GM19438 (cell line): ENCODE data around the gene NXN.
A peak's percentile ranks its signal among the peaks of the same experiment; 100 is the strongest.

ENCODE experiments used
- ATAC-seq: cut with Tn5 transposase; IDR thresholded peaks from one replicate; pipeline ENCODE4 v1.9.1; 2021; ENCODE audit warnings: low read depth; ENCODE audit not compliant: unreplicated experiment

Gene NXN

DNA sequence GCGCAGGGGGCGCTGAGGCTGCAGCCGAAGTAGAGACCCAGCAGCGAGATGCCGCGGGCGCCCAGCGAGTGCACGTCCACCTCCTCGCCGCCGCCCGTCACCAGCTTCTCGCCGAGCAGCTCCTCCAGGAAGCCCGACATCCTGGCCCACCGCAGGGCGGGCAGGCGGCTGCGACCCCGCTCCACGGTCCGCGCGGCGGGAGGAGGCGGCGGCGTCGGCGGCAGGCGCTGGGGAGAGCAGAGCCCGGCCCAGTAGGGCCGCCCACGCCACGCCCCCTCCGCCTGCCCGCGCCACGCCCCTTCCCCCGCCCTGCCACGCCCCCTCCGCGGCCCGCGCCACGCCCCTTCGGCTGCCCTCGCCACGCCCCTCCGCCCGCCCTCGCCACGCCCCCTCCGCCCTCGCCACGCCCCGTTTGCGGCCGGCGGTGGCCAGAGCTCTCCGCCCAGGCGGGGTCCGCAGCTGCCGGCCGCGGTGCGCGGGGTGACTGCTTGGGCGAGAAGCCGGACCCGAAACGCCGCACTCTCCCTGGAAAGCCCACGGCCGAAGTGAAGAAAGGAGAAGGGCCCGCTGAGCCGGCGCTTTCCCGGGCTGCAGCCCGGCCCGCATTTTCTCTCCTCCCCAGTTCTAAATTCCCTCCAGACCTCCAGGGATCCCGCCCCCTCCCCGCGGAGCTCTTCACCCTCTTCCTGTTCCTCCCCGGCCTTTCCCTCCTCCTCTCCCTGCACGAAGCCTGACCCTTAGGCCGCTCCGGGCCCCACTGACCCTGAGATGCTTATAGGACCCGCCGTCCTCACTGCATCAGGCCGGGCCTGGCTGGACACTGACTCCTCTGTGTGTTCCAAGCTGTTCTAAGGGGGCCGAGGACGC is at the start of gene NXN:
TSS of gene NXN (minus strand) at position 238 of the 867 bp plus-strand sequence.
- ATAC-seq, result peak; percentile 64

DNA sequence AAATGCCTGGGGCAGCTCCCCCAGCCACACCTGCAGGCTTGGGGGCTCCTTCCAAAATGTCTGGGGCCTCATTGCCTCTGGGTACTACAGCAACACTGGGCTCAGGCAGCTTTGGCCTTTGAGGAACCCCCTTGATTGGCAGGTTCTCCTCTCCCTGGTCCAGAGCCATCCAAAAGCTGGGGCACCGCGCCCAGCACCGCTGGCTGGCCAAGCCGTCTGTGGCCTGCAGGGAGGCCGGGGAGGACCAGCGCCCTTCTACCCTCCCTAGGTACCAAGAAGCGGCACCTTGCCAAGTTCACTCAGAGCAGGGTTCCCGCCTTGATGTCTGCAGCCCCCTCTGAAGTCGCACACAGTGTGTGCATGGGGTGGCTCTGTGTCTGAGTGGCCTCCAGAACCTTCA is 47.5 kb upstream of the NXN start:
- ATAC-seq, result no peak

DNA sequence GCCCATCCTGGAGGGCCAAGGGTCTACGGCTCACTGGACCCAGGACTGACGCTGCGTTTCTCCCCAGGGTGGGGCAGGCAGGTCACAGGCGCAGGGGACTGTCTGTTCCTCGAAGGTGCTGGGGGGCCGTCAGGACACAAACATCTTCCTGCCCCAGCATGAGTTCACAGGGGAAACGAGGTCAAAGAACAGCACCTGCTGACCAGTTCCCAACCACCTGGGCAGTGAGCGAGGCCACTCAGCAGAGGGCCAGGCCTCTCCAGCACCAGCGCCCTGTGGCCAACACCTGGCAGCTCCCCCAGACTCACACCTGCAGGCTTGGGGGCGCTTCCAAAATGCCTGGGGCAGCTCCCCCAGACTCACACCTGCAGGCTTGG is 47.0 kb upstream of the NXN start:
- no peak for ATAC-seq

DNA sequence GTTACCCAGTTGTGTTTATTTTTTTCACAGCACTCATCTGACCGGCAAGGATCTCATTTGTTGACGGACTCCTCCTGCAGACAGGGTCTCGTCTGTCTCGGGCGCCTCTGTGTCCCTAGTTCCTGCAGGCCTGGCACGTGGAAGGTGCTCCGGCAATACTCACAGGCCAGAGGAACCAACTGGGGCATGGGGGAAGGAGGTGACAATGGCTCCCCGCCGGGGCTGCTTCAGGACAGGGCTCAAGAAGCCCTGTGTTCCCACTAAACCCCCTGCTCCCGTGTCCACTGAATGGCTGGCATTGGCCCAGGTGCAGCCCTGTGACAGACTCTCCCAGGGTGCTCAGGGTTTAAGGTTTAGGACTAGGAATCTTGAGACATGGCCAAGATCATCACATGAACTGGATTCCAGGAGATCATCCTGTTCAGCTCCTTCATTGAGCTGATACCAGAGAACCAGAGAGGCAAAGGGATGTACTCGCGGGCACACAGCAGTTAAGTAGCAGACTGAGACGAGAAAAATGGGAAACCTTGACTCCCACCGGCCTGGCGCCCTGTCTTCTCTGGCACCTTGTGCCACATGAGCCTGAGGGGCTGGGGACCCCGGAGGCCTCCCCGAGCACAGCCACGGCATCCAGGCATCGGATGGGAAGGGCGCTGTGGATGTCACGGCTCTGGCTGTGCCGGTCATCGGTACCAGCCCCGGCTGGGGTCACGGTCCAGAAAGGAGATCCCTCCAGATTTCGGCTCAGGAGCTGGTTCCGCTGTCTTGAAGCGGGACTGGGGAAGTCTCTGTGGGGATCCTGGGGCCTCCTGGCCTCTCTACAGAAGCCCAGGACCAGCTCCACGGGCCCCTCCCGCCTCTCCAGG is 46.4 kb upstream of the NXN start:
- ATAC-seq, result no peak

DNA sequence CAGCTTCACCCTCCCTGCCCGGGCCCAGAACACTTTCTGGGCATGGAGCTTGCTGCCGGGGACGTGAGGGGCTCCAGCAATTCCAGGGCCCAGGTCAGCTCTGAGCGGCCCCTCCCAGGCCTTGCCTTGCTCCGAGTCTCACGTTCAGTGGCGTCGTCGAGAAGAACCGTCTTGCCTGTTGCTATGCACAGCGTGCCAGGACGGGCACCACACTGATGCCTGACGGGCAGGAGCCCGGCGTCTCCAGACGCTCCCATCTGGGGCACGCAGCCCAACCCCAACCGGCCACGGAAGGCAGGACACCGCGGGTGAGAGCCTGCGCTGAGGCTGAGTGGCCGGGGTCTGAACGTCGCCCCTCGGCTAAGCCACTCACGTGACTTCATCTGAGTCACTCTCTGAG is 44.5 kb upstream of the NXN start:
- ATAC-seq, result no peak

DNA sequence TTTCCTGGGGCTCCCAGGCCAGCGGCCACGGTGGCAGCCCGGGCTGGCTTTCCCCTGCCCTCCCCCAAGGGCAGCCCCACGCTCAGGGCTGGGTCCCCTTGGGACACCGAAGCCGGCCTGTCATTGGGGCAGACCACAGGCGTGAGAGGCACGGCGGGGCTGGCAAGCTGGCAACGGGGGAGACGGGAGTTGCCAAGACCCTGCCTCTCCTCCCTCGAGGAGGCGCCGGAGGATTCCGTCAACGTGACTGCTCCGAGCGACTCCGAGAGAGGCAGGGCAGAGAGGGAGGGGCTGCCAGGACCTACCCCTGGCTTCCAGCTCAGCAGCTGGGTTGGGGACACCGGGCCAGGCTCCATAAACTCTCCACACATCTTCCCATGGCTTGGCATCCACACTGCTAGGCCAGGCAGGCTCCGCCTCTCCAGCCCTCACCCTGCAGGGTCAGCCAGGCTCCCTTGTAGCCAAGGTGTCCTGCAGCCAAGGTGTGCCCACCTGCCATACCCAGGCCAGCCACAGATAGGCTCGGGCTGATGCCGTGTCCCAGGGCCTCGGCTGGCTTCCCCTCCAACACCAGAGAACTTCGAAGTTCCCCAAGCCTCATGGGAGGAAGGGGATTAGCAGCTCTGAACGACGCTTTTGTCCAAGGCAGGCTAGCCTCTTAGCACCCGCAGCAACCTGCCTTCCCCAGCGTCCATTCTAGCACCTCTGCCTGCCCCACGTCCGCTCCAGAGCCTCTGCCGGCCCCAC is 42.9 kb upstream of the NXN start:
- no peak for ATAC-seq

DNA sequence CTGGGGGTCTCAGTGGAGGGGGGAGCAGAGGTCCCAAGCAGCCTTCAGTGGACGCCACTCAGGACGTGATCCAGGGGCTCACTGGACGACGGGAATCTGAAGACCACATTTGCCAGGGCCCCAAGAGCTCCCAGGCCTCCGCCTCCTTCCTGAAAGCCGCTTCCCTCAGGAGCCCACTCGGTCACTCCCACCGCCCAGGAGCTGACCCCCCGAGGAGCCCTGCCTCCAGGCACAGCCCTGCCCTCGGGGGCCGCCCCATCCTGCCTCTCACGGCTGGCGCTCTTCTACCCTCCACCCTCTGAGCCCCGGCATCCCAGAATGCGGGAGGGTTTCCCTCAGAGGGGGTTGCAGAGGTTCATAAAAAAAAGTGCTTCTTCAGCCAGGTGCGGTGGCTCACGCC is 41.6 kb upstream of the NXN start:
- ATAC-seq, result no peak

DNA sequence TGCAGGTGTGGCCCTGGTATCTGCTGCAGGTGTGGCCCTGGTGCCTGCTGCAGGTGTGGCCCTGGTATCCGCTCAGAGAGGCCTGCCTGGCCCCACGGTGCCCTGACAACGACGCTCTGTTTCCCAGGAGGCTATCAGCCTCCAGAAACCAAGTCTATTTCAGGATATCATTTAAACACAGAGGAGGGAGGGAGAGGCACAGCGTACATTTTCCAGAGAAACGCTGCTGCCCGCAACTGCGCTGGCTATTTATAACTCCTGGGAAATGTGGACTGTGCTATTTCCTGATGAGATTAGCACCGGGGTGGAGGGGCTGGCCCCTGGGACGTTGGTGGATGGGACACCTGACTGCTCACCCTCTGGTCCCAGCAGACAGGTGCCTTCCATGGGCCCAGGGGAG is 39.9 kb upstream of the NXN start:
- ATAC-seq, result no peak

DNA sequence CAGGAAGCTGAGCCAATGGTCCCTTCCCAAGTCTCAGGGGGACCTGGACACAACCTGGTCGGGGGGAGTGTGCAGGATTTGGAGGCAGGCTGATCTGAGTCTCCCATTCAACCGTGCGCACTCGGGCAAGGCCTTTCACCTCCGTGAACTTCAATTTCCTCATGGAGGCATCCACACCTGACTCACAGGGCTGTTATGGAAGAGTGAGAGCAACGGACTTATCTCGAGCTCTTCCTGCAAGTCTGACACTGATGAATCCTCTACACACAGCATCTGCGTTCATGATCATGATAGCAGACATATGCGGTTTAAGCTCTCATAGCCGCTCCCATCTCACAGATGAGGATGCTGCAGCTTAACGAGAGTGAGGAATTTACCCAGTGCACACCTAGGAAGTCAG is 39.0 kb upstream of the NXN start:
- no peak for ATAC-seq

DNA sequence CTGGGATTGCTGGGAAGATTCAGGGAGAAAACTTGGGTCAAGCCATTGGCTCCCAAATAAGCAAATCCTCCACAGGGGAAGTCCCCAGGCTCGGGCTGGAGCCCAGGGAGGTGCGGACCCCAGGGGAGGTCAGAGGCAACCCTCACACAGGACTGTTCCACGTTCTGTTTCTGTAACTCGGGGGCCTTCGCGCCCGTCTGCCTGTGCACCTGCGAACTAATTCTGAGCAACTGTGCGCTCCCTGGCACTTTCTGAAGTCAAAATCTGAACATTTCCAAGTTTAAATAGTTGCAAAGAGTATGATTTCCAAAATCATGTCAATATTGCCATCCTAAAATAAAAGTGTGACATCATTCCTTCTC is 34.1 kb upstream of the NXN start:
- no peak for ATAC-seq

DNA sequence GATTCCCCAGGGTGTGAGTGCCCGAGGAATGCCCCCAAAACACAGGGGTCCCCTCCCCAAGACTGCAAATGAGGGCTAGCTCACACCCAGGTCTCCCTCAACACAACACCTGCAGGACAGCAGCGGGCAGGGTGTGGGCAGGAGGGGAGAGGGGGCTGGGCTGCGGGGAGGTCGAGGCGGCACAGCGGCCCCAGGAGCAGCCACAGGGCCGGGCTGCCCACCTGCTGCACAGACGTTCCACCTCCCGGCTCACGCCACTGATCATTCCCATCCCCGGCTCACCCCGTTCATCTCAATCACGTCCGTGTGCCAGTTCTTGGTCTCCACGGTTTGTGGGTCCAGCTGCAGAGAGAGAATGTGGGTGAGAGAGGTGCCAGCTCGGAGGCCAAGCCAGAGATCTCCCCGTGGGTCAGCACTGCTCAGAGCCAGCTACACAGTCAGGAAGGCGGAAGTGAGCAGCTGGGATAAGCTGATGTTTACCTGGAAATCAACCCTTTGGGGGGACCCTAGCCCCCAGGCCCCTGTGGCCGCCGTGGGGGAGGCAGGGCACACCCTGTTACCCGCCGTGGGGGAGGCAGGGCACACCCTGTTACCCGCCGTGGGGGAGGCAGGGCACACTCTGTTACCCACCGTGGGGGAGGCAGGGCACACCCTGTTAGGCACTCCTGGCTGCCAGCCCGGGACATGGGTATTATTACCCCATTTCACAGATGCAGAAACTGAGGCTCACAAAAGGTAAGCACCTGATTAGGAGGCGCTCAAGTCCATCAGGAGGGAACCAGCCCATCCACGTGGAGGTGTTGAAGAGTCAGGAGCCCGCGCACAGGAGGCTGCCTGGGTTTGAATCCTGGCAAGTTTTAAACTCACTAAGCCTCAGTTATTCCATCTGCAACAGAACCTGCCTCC is 33.5 kb upstream of the NXN start:
- no peak for ATAC-seq

DNA sequence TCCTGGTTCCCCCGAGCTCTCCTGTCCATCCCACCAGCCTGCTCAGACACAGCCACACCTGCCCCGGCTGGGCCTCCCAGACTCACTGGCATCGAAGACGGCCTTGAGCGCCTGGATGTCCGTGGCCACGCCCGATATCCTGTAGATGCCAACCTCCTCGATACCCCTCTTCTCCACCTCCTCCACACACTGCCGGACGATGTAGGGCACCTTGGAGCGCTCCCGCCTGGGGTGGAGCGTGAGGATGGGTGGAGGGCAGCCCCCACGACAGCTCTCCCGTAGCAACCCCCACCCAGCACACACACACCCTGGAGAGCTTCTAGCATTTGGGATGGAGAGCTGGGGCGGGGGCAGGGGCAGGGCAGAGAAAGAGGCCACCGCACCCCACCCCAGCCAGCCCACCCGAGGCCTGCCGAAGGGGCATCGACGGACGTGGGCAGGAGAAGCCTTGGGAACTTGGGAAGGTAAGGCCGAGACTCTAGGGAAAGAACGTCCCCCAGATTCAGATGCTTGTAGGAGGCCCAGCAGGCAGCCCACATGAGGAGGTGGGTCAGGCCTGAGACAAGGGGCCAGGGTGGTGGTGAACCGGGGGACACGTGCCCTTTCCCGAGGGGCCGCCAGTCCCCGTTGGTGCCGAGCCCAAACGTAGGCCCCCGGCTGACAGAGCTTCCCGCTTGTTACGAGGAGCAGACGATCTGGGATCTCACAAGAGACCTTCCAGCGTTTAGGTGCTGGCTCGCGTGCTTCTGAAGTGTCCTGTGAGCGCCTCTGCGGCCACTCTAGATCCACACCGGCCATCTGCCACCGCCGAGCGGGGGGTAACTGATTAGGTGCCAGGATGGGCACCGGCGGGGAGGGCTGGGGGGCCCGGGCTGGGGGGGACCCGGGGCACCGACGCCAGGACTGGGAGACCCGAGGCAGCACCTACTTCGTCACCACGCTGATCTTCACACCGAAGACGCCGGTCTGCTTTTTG is 32.5 kb upstream of the NXN start:
- ATAC-seq, result no peak

DNA sequence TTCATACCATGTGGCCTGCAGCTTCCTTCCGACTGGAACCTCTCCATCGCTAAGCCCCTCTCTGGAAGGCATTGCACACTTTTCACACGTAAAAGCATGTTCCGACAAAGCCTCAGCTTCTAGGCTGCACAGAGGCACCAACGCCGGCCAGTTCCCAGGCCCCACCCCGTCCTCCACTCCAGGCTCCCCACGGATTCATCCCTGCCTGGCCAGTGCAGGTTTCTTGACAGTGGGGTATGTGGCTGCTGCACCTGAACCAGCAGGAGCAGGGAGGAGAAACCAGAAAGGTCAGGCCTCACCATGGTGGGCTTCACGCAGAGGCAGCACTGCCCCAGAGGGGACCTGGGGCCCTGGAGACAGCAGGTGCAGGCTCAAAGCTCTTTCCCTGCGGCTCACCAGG is 31.6 kb upstream of the NXN start:
- no peak for ATAC-seq

DNA sequence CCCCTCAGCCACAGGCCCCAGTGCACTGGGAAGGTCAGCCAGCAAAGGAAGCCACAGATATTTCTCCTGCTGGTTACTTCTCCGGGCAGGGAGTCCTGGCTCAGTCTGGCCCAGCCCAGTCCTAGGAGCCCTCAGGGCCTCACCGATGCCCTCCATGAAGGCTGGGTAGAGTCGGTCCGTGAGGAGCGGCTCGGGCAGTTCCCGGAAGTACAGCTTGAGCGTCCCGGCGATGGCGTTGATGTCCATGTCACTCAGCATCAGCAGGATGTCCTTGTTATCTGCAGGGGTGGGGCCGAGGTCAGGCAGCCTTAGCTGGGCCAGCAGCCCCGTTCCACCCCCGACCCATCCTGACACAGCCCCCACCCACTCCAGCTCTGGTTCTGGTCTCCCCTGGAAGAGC is 31.0 kb upstream of the NXN start:
- ATAC-seq, result no peak

DNA sequence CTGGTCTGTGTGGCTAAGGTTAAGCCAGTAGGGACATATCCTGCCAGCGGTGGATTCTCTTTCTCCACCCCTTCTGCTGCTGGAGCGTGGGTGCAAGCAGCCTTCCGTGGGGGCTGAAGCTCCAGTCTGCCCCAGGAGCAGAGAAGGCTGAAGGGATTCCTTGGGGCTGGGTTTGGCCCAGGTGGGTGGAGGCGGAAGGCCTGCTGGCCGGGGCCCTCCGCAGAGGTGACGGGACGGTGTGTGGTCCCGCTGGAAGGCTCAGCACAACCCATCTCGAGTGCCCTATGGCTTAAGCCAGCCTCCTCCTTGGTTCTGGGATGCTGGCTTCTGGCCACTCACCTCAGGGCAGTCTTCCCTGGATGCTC is 30.5 kb upstream of the NXN start:
- ATAC-seq, result no peak

DNA sequence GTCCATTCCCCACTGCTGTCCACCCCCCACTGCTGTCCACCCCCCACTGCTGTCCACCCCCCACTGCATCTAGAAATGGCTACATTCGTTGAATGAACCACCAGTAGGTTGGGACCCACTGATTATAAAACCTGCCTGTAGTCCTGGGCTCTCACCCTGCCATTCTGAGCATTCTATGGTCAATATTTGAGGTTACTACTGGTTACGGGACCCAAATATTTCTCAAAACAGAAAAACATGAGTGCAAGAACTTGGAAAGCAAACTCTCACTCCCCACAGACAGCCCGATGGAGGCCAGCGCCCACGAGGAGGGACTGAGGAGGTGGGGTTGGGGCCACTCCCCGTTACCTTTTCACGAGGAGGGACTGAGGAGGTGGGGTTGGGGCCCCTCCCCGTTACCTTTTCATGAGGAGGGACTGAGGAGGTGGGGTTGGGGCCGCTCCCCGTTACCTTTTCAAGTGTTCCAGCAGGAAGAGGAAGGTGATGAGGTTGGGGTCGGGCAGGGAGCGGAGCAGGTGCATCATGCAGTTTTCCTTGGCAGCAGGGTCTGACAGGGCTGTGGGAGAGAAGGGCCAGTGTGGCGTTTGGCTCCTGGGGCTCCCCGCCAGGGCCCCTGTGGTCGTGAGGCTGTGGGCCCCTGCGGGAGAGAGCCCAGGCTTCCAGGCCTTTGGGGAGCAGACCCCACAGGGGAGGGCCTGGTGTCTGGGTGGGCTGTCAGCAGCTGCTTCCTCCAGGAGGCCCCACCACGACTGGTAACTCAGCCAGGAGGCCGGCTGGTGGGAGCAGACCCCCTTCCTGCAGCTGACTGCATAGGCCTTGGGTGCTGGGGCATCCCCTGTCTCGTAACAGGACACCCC is 29.9 kb upstream of the NXN start:
- no peak for ATAC-seq

DNA sequence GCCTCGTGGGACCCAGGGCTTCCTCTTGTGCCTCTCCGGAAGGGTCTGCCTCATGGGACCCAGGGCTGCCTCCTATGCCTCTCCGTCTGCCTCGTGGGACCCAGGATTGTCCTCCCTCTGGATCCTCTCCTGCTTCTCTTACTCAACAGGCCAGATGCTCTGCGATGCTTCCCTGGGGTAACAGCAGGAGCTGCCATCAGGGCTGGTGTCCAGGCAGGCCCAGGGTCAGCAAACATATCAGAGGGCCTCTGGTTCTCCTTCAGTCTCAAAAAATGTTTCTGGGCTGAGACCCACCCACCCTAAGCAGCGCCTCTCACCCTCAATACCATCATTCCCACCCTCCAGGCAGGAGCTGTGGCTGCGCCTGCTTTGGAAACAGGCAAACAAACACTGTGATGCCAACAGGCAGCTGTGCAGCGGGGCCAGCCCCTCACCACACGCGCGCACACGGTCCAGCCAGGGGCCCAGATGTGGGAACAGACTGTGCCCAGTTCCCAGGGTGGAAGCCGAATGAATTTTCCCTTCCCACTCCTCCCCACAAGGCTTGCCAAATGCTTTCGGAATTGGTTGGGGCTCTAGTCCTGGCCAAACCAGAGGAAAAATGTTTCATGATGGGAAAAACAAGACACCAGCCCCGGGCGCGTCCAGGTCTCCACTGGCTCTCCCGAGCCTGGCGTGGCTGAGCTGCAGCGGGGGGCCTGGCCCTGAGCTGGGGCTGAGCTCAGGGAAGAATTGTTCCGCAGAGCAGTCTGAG is 28.6 kb upstream of the NXN start:
- no peak for ATAC-seq
